ENCODE measurements around the gene CEP250.

Gene CEP250

DNA sequence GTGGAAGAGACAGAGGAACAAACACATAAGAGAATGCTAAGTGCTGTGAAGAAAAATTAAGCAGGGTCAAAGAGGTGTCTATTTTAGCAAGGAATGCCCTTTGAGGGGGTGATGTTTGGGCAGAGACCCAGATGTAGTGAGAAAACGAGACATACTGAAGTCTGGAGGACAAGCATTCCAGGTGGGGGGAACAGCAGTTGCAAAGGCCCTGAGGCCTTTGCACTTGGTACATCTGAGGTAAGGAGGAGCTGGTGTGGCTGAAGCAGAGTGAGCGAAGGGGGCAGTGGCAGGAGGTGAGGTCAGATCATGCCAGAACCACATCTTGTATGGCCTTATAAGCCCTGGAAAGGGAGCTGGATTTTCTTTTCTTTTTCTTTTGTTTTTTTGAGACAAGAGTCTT is 11.2 kb upstream of the CEP250 start:
- no peak overlapping the region for H3K9ac ChIP-seq (ENCODE audit: low read length)

DNA sequence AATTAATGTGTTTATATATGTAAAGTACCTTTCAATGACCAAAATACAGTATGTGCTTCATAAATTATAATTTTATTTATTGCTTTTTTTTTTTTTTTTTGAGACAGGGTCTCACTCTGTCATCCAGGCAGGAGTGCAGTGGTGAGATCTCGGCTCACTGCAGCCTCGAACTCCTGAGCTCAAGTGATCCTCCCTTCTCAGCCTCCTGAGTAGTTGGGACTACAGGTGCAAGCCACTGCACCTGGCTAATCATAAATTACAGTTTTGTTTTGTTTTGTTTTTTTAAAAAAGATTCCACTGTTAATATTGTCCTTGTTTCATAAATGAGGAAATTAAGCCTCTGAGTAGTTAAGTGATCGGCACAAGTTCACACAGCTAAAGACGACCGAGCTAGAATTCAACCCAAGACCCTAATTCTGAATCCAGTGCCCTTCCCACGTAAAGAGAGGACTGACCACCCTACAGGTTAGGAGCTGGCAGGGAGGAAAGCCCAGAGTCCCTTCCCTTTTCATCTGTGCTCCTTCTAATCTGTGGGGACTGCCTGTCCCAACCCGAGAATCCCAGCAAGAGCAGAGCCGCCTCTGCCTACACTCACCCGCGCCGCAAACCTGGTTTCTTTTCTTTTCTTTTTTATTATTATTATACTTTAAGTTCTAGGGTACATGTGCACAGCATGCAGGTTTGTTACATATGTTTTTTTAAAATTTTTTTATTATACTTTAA is 8.9 kb upstream of the CEP250 start:
- no peak for TF ChIP-seq EZH2phosphoT487 (conservative IDR thresholded peaks at IDR 0.05; ENCODE audit: low read length)
- TF ChIP-seq, protein P1, sequence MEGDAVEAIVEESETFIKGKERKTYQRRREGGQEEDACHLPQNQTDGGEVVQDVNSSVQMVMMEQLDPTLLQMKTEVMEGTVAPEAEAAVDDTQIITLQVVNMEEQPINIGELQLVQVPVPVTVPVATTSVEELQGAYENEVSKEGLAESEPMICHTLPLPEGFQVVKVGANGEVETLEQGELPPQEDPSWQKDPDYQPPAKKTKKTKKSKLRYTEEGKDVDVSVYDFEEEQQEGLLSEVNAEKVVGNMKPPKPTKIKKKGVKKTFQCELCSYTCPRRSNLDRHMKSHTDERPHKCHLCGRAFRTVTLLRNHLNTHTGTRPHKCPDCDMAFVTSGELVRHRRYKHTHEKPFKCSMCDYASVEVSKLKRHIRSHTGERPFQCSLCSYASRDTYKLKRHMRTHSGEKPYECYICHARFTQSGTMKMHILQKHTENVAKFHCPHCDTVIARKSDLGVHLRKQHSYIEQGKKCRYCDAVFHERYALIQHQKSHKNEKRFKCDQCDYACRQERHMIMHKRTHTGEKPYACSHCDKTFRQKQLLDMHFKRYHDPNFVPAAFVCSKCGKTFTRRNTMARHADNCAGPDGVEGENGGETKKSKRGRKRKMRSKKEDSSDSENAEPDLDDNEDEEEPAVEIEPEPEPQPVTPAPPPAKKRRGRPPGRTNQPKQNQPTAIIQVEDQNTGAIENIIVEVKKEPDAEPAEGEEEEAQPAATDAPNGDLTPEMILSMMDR (IDR thresholded peaks at IDR 0.05; ENCODE audit: insufficient read depth, low read length, poor library complexity, severe bottlenecking), result no peak
- Histone ChIP-seq H3K9me3 (ENCODE audit: insufficient read depth, low read length) (no peaks in the 10 kb centered on the region), H4K20me1 (ENCODE audit: low read depth, low read length) (no peaks in the 10 kb centered on the region), H3K79me2 (ENCODE audit: insufficient read depth, low read length) (no peaks in the 10 kb centered on the region), H3K9ac (ENCODE audit: low read length) (no peak overlapping the region), H3K27me3 (ENCODE audit: low read length) (no peaks in the 10 kb centered on the region), H3F3A (ENCODE audit: insufficient read depth) (0 out of 2 replicates have a peak, but pooled peaks cover 4% of the 10 kb centered on the region), H3K9me2 (replicated peaks; ENCODE audit: insufficient read depth, low read length) (no peaks in the 10 kb centered on the region), H3K4me2 (ENCODE audit: low read depth, low read length, poor library complexity, severe bottlenecking) (peak overlapping the region; percentile 44), H3K36me3 (ENCODE audit: low read length) (no peaks in the 10 kb centered on the region), H2AFZ (ENCODE audit: low read depth, low read length, severe bottlenecking) (peak overlapping the region; percentile 17), H3K27ac (ENCODE audit: low read depth, low read length) (no peak overlapping the region), H3K4me3 (ENCODE audit: insufficient read depth, low read length, poor library complexity, severe bottlenecking) (no peak overlapping the region)

More for the DNA sequence above, 11.2 kb upstream of the CEP250 start:
- 0 out of 2 replicates have a peak, but pooled peaks cover 4% of the 10 kb centered on the region for H3F3A ChIP-seq (ENCODE audit: insufficient read depth)
- no peaks in the 10 kb centered on the region for H4K20me1 ChIP-seq (ENCODE audit: low read depth, low read length)
- H3K36me3 ChIP-seq (ENCODE audit: low read length), result no peaks in the 10 kb centered on the region
- no peak overlapping the region for H3K27ac ChIP-seq (ENCODE audit: low read depth, low read length)
- H3K9me2 ChIP-seq (replicated peaks; ENCODE audit: insufficient read depth, low read length), result no peaks in the 10 kb centered on the region
- H3K4me2 ChIP-seq (ENCODE audit: low read depth, low read length, poor library complexity, severe bottlenecking), result no peak overlapping the region
- H3K9me3 ChIP-seq (ENCODE audit: insufficient read depth, low read length), result no peaks in the 10 kb centered on the region
- H3K79me2 ChIP-seq (ENCODE audit: insufficient read depth, low read length), result no peaks in the 10 kb centered on the region
- H2AFZ ChIP-seq (ENCODE audit: low read depth, low read length, severe bottlenecking), result no peak overlapping the region
- TF ChIP-seq, protein P1 (IDR thresholded peaks at IDR 0.05; ENCODE audit: insufficient read depth, low read length, poor library complexity, severe bottlenecking), result no peak
- no peak for TF ChIP-seq EZH2phosphoT487 (conservative IDR thresholded peaks at IDR 0.05; ENCODE audit: low read length)
- no peak overlapping the region for H3K4me3 ChIP-seq (ENCODE audit: insufficient read depth, low read length, poor library complexity, severe bottlenecking)
- no peaks in the 10 kb centered on the region for H3K27me3 ChIP-seq (ENCODE audit: low read length)

DNA sequence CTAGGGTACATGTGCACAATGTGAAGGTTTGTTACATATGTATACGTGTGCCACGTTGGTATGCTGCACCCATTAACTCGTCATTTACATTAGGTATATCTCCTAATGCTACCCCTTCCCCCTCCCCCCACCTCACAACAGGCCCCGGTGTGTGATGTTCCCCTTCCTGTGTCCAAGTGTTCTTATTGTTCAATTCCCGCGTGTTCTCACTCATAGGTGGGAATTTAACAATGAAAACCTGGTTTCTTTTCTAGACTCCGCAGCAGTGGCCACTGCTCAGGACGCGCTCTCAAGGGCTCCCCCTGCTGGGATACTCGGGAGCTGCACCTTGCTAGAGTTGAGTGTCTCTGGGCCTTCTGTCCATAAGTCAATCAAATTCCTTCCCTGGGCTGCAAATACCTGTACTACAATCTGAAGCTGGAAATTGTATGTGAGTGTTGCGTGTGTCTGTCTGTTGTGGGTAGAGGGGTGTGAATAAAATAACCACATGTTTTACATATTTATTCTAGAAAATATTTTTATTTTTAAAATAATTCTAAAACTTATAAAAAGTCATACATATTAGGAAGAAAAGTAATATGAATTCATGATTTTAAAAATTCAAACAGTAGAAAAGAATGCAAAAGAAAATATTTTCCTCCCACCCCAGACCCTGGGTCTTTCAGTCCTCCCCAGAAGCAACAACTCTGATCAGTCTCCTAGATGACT is 8.2 kb upstream of the CEP250 start:
- Histone ChIP-seq H3F3A (ENCODE audit: insufficient read depth) (0 out of 2 replicates have a peak, but pooled peaks cover 4% of the 10 kb centered on the region), H3K27ac (ENCODE audit: low read depth, low read length) (no peak overlapping the region), H3K9me3 (ENCODE audit: insufficient read depth, low read length) (no peaks in the 10 kb centered on the region), H3K27me3 (ENCODE audit: low read length) (no peaks in the 10 kb centered on the region), H2AFZ (ENCODE audit: low read depth, low read length, severe bottlenecking) (peak overlapping the region; percentile 63), H3K4me2 (ENCODE audit: low read depth, low read length, poor library complexity, severe bottlenecking) (peak overlapping the region; percentile 44), H3K4me3 (ENCODE audit: insufficient read depth, low read length, poor library complexity, severe bottlenecking) (peak overlapping the region; percentile 38), H3K36me3 (ENCODE audit: low read length) (no peaks in the 10 kb centered on the region), H3K9me2 (replicated peaks; ENCODE audit: insufficient read depth, low read length) (no peaks in the 10 kb centered on the region), H3K79me2 (ENCODE audit: insufficient read depth, low read length) (no peaks in the 10 kb centered on the region), H3K9ac (ENCODE audit: low read length) (no peak overlapping the region; the same call in 1 of the 2 replicates), H4K20me1 (ENCODE audit: low read depth, low read length) (no peaks in the 10 kb centered on the region)
- no peak for TF ChIP-seq EZH2phosphoT487 (conservative IDR thresholded peaks at IDR 0.05; ENCODE audit: low read length)
- TF ChIP-seq, protein P1 (IDR thresholded peaks at IDR 0.05; ENCODE audit: insufficient read depth, low read length, poor library complexity, severe bottlenecking), result peak; percentile 90
